NCI-H345 treated with DMSO at 0.1 percent for 48 hours (cell line): ENCODE results near the gene COL1A1.

Experiments
- DNase-seq: peaks from one replicate; lab custom pipeline; 2025; ENCODE audit not compliant: unreplicated experiment; lab: John Stamatoyannopoulos, UW

COL1A1 gene

DNA sequence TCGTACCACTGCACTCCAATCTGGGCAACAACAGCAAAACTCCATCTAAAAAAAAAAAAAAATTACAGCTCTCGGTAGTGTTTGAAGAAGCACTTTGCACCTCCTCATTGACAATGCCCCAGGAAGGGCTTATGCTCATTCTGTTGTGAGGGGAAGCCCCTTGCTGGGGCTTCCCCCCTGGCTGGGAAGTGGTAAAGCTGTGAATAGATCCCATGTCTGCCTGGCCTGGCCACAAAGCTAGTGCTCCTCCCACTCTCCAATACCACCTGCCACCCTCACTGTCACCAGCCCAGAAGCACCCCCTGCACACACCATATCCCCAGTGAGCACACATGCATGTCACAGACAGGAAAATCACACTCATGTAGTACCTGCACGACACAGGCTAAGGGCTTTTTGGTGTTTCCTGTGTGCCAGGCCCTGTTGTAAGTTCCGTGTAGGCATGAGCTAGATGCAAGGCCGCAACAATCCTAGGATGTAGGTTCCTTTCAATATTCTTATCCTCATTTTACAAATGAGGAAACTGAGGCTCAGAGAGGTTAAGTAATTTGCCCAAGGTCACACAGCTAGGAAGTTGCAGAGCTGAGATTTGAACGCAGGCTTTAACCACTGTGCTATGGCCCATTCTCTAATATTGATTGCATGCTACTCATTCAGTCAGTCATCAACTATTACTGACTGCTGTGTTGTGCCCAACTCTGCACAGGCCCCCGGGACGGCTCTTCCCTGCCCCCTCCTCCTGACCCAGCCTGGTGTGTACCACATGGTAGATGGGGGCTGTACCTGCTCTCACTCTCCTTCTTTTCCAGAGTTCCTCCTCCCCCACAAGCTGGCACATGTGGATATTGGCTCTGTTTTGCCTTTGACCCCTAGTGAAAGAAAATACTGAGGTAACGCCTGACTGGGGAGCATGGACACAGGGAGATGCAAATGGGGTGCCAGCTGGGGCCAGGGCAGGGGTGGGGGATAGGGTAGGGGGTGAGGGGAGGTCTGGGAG lies 11.9 kb upstream of the COL1A1 start:
- DNase-seq, result peak; percentile 12

DNA sequence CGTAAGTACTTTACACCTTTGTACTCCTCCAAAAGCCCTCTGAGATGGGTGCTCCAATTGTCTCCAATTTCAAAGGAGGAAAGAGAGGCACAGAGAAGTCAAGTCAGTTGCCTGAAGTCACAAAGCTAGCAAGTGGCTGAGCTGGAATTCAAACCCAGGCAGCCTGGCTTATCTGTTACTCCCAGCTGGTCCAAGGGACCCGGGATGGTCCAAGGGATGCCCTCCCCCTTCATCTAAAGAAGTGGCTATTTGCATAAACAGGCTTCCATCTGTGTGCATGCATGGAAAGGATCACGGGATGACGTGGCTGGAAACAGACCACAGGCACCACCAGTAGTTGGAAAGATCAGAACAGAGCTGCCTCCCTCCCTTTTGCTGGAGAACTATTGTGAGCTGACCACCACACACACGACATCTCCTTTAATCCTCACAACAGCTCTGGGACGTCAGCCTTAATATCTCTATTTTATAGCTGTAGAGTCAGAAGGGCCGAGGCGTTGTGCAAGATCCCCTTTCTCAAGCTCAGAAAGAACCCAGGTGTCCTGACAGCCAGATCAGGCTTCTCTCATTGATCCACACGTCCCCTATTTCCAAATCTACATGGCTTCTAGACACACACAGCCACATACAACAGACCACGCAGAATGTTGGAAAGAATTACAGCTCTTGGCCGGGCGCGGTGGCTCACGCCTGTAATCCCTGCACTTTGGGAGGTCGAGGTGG lies 10.9 kb upstream of the COL1A1 start:
- DNase-seq, result no peak

DNA sequence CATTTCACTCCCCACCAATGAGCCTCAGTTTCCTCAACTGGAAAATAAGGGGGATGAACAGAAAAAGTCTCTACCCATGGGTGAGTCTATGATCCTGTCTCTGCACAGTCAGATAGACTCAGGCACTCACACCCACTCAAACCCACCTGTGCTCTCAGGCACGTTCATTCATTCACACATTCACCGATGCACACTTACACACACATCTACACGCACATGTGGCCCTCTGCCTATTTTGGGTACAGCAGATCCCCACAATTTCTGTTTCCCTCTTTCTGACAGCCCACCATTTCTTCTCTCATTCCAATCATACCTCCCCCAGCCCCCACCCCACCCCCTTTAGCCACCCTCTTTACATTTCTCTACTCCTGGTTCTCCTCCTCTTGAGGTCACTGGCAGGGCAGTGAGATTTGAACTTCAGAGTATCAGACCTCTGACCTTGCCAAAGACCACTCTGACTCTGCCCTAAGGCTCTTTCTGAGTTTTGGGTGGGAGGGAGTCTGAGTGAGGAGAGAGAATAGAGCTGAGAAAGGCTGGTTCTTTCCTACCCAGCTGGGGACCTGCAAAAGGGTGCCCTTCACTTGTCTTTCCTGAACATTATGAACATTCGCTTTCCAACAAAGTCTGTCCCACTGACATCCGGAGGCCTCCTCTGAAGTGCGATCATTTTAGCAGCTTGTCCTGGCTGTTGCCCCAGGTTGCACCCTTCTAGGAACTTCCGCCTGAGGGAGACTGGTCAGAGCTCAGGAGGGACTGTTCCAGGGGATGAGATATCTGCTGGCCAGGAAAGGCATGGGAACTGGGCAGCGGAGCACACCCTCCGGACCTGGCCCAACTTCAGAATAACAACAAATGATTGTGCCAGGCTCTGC lies 10.1 kb upstream of the COL1A1 start:
- DNase-seq, result no peak

DNA sequence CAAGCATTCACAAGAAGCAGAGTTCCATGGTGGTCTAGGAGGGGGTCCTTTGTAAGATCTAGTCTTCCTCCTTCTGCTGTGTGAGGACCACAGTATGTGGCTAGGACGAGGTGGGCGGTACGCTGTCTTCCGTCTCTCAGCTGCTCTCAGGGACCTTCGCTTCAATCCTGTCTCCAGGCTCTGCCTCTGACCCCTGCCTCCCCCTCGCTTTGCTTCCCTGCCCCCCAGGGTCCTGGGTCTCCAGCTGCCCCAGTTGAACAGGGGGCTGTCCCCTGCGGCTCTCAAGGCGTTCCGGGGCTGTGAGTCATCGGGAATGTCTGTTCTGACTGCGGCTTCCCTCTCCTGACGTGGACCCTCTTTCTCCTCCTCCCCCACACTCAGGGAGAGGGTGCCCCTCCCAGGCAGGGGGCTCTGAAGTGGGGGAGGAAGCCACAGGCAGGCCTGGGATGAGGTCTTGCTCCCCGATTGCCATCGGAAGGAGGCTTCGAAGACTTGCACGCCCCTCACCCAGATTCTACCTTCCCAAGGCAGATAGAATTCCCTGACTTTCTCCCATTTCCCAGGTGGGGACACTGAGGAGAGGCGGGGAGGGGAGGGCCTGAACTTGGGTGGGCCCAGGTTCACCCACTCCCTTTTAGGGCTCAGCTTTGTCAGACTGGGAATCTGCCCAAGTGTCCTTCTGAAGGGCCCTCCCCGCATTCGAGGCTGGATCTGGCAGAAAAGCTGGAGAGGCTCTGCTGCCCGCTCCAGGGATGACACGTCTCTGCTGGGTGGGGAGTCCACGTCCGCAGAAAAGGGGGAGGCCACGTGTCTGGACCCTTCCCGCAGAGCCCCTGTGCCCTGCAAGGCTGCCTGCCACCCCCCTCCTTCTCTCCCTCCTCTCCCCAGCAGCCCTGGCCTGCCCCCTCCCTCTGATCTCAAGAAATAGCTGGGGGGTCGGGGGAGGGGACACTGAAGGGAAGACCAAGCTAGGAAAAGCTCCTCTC lies 9.1 kb upstream of the COL1A1 start:
- DNase-seq, result no peak

DNA sequence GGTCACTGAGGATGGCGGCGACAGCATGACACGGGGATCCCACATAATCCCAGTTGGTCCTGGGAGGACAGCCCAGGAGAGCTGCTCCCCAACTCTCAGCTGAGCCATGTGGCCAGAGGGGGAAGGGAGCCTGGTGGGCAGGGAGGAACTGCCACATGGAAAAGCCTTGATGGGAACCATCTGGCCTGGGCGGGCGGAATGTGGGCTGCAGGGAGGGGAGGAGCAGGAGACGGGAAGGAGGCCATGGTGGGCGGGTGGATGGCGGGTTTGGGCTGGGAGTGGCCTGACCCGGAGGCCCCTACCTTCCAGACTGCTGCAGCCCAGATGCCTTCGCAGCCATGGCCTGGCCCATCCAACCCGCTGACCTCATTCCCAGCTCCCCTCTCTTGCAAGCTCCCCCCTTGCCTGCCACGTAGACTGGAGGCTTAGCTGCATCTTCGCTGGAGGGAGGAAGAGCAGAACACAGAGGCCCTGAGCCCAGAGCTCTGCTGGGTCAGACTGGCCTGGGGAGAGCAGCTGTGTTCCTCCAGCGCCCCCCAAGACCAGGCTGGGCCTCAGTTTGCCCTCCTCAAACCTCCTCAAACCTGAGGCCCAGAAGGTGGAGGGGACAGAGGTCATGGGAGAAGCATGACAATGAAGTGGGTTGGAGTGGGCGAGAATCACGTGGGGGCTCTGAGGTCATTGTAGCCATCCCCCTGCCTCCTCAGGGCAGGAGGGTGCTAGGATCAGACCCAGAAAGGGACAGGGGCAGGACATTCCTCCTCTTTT lies 8.2 kb upstream of the COL1A1 start:
- no peak for DNase-seq

DNA sequence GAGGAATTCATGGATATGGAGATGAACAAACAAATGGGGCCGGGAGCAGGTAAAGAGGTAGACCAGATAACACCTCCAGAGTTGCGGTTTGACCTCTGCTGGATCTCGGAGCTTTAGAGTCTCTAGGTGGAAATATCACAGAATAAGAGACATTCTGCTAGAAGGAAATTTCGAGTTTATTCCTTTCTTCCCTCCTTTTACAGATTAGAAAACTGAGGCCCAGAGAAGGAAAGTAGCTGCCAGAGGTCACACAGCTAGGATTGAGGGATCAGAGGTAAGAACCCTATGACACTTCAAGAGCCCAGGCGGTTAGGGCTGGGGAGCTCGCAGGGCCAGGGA lies 7.7 kb upstream of the COL1A1 start:
- DNase-seq, result no peak

DNA sequence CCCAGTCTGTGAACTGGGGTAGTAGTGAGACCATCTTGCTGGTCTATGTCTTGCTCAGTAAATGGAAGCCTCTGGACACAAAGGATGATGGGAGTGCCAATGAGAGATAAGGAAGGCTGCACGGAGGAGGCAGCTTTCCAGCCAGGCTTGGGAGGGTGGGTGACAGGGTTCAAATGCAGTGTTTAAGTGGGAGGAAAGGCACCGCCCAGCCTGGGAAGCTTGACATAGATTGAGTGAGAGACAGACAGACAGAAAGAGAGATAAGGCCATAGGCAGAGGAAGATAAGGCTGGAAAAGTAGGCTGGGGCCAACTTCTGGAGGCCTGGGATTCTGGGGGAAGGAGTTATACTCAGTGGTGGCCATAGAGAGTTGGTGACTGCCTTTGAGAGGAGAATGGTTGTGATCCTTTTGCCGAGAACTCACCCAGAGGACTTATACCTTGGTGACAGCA lies 7.2 kb upstream of the COL1A1 start:
- no peak for DNase-seq

DNA sequence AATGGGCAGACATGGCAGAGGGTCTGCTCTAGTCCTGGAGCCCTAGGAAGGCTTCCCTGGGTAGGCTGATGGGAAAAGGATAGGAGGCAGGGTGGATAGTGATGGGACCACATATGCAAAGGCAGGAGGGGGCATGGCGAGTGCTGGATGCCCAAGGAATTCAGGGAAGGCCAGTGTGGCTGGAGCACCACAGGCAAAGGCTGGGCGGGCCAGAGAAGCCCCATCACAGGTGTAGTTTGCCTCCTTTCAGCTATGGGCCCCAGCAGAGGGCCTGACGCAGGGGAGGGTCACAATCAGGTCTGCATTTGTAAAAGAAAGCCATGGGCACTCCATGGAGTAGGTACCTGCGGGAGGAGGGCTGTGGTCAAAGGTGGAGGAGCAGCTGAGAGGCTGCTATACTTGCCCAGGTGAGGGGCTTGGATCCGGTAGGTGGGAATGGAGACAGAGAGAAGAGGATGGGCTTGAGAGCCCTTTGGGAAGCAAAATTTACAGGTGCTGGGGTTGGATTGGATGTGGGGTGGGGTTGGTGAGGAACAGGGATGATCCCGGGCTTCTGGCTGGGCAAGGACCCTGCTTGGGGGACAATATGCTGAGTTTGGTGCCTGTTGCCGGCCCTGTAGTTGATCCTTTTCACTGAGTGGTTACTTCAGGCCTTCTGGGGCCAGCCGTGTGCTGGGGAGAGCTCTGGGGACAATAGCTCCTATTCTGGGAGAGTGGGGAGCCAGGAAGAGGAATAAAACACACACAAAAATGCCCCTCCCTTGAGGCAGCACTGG lies 6.5 kb upstream of the COL1A1 start:
- no peak for DNase-seq

DNA sequence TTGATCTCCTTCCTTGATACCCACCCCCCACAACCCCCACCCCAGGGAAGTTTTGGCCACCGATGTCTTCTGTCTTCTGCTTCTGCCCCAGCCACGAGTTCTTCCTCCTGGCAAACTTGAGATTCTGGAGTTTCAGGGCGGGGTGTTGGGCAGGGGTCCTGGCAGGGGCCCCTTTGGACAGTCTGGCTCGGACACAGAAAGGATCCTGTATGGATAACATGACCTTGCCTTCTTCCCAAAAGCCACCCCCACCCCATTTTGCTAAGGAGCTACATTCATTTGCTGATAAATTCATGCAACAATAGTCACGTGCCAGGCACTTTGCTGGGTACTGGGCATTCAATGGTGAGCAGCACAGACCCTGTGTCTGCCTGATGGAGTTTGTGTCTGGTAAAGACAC lies 5.9 kb upstream of the COL1A1 start:
- DNase-seq, result no peak

DNA sequence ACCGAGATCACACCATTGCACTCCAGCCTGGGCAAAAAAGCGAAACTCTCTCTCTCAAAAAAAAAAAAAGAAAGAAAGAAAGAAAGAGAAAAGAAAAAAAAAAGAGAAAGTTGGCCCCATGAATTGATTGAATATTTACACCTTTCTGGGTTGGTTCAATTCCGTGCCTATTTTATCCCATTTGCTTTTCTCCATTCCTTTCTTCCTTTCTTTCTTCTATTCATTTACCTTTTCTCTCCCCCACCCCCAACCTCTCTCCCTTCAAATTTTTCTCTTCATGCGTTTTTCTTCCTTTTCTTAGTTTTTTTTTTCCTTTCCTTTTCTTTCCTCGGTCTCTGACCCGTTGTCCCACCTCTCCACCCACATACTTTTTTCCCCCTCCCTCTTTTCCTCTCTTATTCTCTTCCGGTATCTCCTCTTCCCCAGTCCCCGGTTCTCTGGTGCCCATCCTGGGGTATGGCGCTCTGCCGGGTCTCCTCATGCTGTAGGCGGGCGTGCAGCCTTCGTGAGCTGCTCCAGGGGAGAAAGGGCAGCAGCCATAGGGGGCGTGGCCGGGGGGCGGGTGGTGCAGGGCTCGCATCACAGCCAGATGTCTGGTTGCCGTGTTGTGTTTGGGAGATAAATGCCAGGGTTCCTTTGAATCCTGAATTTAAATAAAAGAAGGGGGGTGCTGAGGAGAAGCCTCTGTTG lies 5.3 kb upstream of the COL1A1 start:
- DNase-seq, result no peak

DNA sequence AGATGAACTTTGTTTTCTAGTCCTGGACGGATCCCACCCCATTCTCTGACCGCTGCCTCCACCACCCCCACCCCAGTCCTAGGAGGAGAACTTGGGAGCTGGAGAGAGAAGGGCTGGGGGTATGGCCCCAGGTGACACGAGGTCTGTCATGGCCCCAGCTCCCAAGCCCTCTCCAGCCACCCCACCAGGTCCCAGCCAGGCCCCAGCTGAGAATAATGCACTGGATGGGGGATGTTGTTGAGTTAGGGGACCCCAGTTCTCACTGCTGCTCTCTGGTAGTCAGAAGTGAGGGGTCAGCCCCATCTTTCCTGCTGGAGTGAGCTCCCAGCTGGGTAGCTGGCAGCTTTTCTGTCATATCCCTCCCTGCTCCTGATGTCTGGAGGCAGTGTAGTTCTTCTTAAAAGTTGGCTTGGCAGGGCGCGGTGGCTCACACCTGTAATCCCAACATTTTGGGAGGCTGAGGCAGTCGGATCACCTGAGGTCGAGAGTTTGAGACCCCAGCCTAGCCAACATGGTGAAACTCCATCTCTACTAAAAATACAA lies 4.6 kb upstream of the COL1A1 start:
- no peak for DNase-seq

DNA sequence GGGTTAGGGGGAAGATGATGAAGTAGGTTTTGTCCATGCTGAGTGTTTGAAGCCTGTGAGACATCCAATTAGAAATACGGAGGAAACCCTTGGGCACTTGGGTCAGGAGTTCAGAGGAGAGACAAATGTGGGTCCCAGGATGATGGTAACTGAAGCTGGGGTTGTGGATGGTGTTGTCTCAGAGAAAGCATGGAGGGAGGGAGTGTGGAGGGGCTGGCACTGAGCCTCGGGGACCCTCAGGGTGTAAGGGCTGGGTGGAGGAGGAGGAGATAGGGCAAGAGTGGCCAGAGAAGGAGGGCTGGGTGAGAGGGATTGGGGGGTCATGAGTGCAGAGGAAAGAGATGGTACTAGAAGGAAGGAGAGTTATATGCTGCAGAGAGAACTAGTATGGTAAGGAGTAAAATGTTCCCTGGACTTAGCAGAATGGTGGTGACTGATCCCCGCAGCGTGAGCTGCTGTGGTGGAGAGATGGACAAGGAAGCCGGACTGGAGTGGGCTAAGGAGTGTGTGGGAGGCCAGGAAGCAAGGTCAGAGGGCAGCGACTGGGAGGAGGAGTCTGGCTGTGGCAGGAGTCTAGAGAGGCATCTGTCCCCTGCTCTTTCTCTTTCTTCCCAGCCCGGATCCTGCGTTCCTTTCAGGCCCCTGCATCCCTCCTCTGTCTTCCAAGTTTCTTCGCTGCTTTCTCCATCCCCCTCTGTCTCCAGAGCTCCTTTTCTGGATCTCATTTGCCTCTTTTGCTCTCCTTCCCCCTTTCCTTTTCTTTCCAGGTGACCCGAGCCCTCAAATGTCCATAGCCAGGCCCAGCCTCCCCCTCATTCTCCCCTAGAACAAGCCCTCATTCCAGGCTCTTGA lies 3.9 kb upstream of the COL1A1 start:
- DNase-seq, result no peak

DNA sequence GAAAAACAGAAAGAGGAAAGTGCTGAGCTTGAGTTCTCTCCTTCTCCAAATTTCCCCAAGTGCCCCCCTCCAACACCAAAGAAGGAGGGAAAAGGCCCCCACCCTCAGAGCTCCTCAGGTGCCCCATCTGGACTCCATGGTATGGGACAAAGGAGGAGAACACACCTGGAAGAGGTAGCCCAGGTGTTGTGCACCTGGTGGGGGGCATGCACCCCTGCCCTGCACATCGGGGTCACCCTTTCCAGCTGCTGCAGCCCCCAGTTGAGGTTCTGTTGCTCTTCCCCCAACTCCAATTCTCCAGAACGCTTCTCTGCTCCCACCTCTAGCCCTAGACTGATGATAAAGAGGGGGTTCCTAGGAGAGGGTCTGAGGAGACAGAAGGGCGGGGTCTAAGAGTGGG lies 3.0 kb upstream of the COL1A1 start:
- no peak for DNase-seq

DNA sequence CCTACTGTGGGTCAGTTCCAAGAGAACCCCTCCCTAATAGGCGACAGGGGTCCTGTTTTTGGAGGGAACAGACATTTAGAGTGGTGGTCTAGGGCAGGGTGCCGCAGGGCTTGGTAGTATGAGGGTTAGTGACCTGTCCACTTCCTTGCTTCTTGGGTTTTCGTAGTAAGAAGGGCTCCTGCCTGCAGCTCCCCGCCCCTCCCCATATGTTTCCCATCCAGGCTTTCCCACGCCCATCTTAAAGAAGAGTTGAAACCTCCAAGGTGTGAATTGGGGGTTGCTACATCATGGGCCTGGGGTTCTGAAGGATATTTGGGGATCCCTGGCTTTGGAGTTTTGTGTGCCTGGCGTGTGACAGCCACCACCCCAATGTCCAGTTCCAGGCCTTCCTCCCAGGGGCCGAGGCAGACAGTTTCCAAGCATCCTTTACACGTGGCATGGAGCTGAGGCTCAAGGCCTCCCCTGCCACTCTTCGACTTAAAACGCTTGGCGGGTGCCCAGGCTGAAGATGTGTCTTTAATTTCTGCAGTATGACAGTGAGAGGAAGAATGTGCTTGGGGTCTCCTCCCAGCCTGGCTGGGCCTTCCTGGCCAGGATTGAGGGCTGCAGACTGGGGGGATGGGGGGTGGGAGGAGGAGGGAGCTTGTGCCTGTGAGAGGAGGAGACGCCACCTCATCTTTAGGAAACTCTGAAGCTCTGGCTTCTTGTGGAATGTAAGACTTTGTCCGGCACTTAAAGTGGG lies 2.3 kb upstream of the COL1A1 start:
- DNase-seq, result no peak

DNA sequence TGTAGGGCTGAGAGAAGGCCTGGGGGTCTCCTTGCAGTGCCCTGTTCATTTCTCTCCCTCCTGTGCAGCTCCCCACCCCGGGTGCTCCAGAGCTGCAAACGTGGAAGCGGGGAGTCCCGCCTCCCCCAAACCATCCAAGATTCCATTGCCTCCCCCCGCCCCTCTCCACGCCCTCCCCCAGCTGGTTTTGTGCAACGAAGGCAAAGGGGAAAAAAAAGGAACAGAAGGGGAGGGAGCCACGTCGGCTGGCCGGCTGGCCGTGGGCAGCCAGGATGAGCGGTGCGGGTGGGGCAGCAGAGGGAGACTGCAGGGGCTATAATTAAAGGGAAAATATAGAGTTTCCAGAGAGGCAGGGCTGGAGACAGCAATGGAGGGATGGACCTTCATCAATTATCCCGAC lies 1.7 kb upstream of the COL1A1 start:
- no peak for DNase-seq
